ENCODE measurements around the gene CTIF.

Gene CTIF

GRCh38 chr18:48879008-48879431, 340.2 kb downstream of the CTIF start:
- DNase-seq = no peak

GRCh38 chr18:48880931-48881330, 342.1 kb downstream of the CTIF start:
- no peak for DNase-seq

- no peak for DNase-seq
Observed at GRCh38 chr18:48882379-48882778, 343.5 kb downstream of the CTIF start.

GRCh38 chr18:48884306-48884705, 345.5 kb downstream of the CTIF start:
- no peak for DNase-seq

- DNase-seq = no peak
Observed at GRCh38 chr18:48884771-48885170, 345.9 kb downstream of the CTIF start.

GRCh38 chr18:48885266-48885923, 346.6 kb downstream of the CTIF start:
- no peak for DNase-seq

GRCh38 chr18:48885924-48886400, 347.1 kb downstream of the CTIF start:
- DNase-seq = no peak

GRCh38 chr18:48886520-48887293, 347.9 kb downstream of the CTIF start:
- DNase-seq = no peak

- DNase-seq = no peak
Observed at GRCh38 chr18:48887294-48887904, 348.6 kb downstream of the CTIF start.

GRCh38 chr18:48887905-48888772, 349.3 kb downstream of the CTIF start:
- DNase-seq = no peak

GRCh38 chr18:48888773-48889080, 349.9 kb downstream of the CTIF start:
- no peak for DNase-seq

- no peak for DNase-seq
Observed at GRCh38 chr18:48889115-48889941, 350.5 kb downstream of the CTIF start.

- no peak for DNase-seq
Observed at GRCh38 chr18:48889981-48890762, 351.3 kb downstream of the CTIF start.

GRCh38 chr18:48891721-48892120, 352.9 kb downstream of the CTIF start:
- no peak for DNase-seq

GRCh38 chr18:48892146-48892855, 353.5 kb downstream of the CTIF start:
- no peak for DNase-seq

- no peak for DNase-seq
Observed at GRCh38 chr18:48893061-48893607, 354.3 kb downstream of the CTIF start.

- DNase-seq = no peak
Observed at GRCh38 chr18:48893608-48894600, 355.1 kb downstream of the CTIF start.

- no peak for DNase-seq
Observed at GRCh38 chr18:48894799-48895346, 356.0 kb downstream of the CTIF start.
